ENCODE data around the gene ERFE. TPM values are rescaled to one million over a fixed set of nuclear protein-coding genes. Genes with fewer than 3 reads are reported as not detected.

ERFE gene
- total and polyA plus RNA-seq, 9 of the 15 experiments (the other 6 are each of a cell fraction or from before 2014, with no cell fraction given), result 0.55 to 8.2 (median 3.7) TPM

DNA sequence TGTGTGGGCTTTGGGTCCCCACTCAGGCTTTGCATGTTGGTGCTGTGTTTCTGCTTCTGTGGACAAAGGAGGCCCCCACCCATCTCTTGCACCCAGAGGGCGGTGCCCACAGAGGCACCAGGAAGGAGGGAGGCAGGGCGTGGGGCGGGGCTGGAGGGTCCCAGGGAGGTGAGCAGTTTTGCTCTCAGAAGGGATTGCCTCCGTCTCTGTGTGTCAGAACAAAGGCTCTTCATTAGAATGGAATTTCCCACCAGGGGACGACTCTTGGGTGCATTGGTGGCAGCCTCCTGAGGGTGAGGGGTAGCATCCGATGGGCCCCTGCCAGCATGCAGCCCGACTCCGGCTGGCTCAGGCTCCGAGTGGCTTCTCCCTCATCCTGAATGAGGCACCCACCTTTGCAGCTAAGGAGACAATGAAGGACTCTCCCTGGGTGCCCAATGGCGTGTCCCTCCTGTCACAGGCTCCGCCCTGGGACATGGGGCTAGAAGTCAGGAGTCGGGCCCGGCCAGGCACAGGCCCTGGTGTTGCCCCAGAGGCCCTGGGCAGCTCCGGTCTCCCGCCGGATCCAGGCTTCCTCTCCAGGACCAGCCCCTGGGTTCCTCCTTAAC, 7.0 kb upstream of the ERFE start:
- no peak overlapping the region for H3K9ac ChIP-seq (ENCODE audit: insufficient read depth in 1 of 2, low read depth in 2 of 2, low read length in 2 of 2)
- DNase-seq (ENCODE audit: extremely low read depth in 1 of 4, low spot score in 3 of 4) (no peak), ATAC-seq (no peak), FAIRE-seq (no peak)
- no peaks in the 10 kb centered on the region for H4K20me1 ChIP-seq (replicated peaks; ENCODE audit: control insufficient read depth, insufficient read depth, low read length)
- intact Hi-C loops (cut with micrococcal nuclease), result no loop called here
- H3K4me1 ChIP-seq (replicated peaks in 1 of 2; ENCODE audit: control insufficient read depth in 2 of 2, insufficient read depth in 2 of 2, low read length in 2 of 2), result peaks cover 0 to 38% of the 10 kb centered on the region in 2 experiments; a peak in 4 of 5 replicates
- no peaks in the 10 kb centered on the region for H3K79me2 ChIP-seq (ENCODE audit: control insufficient read depth, insufficient read depth, low read length)
- no peak overlapping the region for H3K4me3 ChIP-seq
- ChIA-PET CTCF (ENCODE audit: low intra/inter-chr PET ratio) (no interaction called here), POLR2A (interaction anchor here (0.6 kb wide), 1 partner anchor 86 kb away, joined by 3 read pairs; no protein-coding TSS in a partner anchor)
- H3K9me3 ChIP-seq (replicated peaks; ENCODE audit: control insufficient read depth, insufficient read depth, low read depth, low read length), result no peaks in the 10 kb centered on the region
- no TSS peak for BruUV-seq (replicated peaks)
- no peak overlapping the region for H3K4me2 ChIP-seq (ENCODE audit: insufficient read depth, low read length)
- H3K27ac ChIP-seq (ENCODE audit: extremely low read depth, low read depth, low read length), result no peak overlapping the region
- no peak for TF ChIP-seq CCAR2 (IDR thresholded peaks at IDR 0.05; ENCODE audit: low read depth, low read length)
- no peak for TF ChIP-seq ZC3H8 (IDR thresholded peaks at IDR 0.05)
- TF ChIP-seq NONO (IDR thresholded peaks at IDR 0.05; ENCODE audit: low read depth in 2 of 2, low read length in 1 of 2), result no peak
- no peak for TF ChIP-seq ZNF232 (CRISPR knock-in tag; IDR thresholded peaks at IDR 0.05)
- TF ChIP-seq DNMT1 (IDR thresholded peaks at IDR 0.05), result no peak
- TF ChIP-seq CHD1 (IDR thresholded peaks at IDR 0.05; ENCODE audit: low read length), result no peak
- TF ChIP-seq USF2 (CRISPR knock-in tag; IDR thresholded peaks at IDR 0.05), result no peak
- no peak for TF ChIP-seq MCM5 (IDR thresholded peaks at IDR 0.05; ENCODE audit: low read depth)
- TF ChIP-seq SRSF7 (optimal IDR thresholded peaks at IDR 0.05; ENCODE audit: low read depth, low read length), result no peak
- no peak for TF ChIP-seq ZBTB34 (CRISPR knock-in tag; IDR thresholded peaks at IDR 0.05)
- TF ChIP-seq ZNF282 (CRISPR knock-in tag; IDR thresholded peaks at IDR 0.05), result no peak
- TF ChIP-seq BRD4 (IDR thresholded peaks at IDR 0.05), result no peak
- no peak for TF ChIP-seq NFYB (IDR thresholded peaks at IDR 0.05; ENCODE audit: extremely low read depth, insufficient read length)
- TF ChIP-seq NCOA2 (IDR thresholded peaks at IDR 0.05; ENCODE audit: partially characterized antibody in 2 of 2), result no peak
- H3K27me3 ChIP-seq (ENCODE audit: control insufficient read depth in 2 of 2, insufficient read depth in 2 of 2, low read length in 2 of 2), result no peaks in the 10 kb centered on the region
- no peaks in the 10 kb centered on the region for H3K9me1 ChIP-seq (ENCODE audit: control insufficient read depth, insufficient read depth, low read length)
- H3K36me3 ChIP-seq (ENCODE audit: control insufficient read depth, insufficient read depth, low read length), result no peaks in the 10 kb centered on the region
- in situ Hi-C loops (cut with MboI), result no loop called here
- H2AFZ ChIP-seq (ENCODE audit: low read depth, low read length), result no peak overlapping the region
- 35% methylated on average over 8 of the region's 16 CpGs for WGBS (ENCODE audit: insufficient coverage, low coverage, missing lambda C conversion rate)

Data from K562 (cell line).